Measurements from ENCODE around the gene ZNF850. TPM values are rescaled to one million over a fixed set of nuclear protein-coding genes. Genes with fewer than 3 reads are reported as not detected.
"Not testable (repeated sequence)": the region's sequence is repeated elsewhere in the genome, so short reads cannot be mapped to it uniquely, and the experiment has no call there.

Gene ZNF850
- total RNA-seq, 2 donors from 2014 or later, result 1.3 to 1.6 TPM

GRCh38 chr19:36805364-36805763 lies 32.8 kb upstream of the ZNF850 start:
- no peak overlapping the region for H3K4me3 ChIP-seq
- intact Hi-C loops (cut with DNase I), result no loop called here
- no peak overlapping the region for H3K27ac ChIP-seq
- peaks cover 0 to 43% (median 0%) of the 10 kb centered on the region in 3 donors for H3K9me3 ChIP-seq
- H3K4me1 ChIP-seq, result no peaks in the 10 kb centered on the region
- TF ChIP-seq CTCF (IDR thresholded peaks at IDR 0.05) (peak in 1 of 7 experiments; percentile 23), POLR2A (IDR thresholded peaks at IDR 0.05) (no peak)
- no peaks in the 10 kb centered on the region for H3K27me3 ChIP-seq
- no peaks in the 10 kb centered on the region for H3K36me3 ChIP-seq (replicated peaks in 1 of 2; ENCODE audit: insufficient read depth in 1 of 2, low read depth in 2 of 2)
- ATAC-seq (no peak), DNase-seq (no peak)
- WGBS, 2 donors, result 86 to 97% methylated on average over 1 of the region's 1 CpG

DNA sequence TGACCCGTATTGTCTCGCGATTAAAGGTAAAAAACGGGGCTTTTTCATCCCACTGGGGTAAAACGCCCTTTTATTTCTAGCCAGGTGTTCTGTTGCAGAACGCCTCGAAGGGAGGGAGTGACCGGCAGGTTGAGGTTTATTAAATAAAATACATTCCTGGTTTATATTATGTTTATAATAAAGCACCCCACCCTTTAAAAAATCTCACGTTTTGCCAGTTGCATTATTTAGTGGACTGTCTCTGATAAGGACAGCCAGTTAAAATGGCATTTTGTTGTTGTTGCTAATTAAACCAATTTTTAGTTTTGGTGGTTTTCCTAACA lies 25.1 kb upstream of the ZNF850 start:
- TF ChIP-seq POLR2A (IDR thresholded peaks at IDR 0.05) (no peak), CTCF (IDR thresholded peaks at IDR 0.05) (no peak)
- 0 to 4% methylated on average over 9 of the region's 9 CpGs for WGBS, 2 donors
- peaks cover 0 to 21% (median 0%) of the 10 kb centered on the region in 3 donors for H3K9me3 ChIP-seq

GRCh38 chr19:36796714-36796992 lies 24.0 kb upstream of the ZNF850 start:
- H3K36me3 ChIP-seq (replicated peaks in 1 of 2; ENCODE audit: insufficient read depth in 1 of 2, low read depth in 2 of 2), result no peaks in the 10 kb centered on the region
- H3K9me3 ChIP-seq, result peaks cover 0 to 21% (median 0%) of the 10 kb centered on the region in 3 donors
- no peaks in the 10 kb centered on the region for H3K27me3 ChIP-seq
- H3K4me1 ChIP-seq, result peaks cover 17% of the 10 kb centered on the region
- H3K27ac ChIP-seq, result peak overlapping the region in 3 of 4 donors; percentile 56 to 88 (median 69)
- 10 to 17% methylated on average over 19 of the region's 19 CpGs for WGBS, 2 donors
- H3K4me3 ChIP-seq, result peak overlapping the region; percentile 10 to 56
- intact Hi-C loops (cut with DNase I), result no loop called here
- DNase-seq, result no peak
- no peak for ATAC-seq
- TF ChIP-seq CTCF (IDR thresholded peaks at IDR 0.05) (no peak), POLR2A (IDR thresholded peaks at IDR 0.05) (no peak)

More for the DNA sequence above, 25.1 kb upstream of the ZNF850 start:
- no peaks in the 10 kb centered on the region for H3K27me3 ChIP-seq
- H3K27ac ChIP-seq, result peak overlapping the region in 3 of 4 donors; percentile 56 to 88 (median 69)
- ATAC-seq (no peak), DNase-seq (no peak)
- H3K4me1 ChIP-seq, result peaks cover 17% of the 10 kb centered on the region
- intact Hi-C loops (cut with DNase I), result no loop called here
- no peaks in the 10 kb centered on the region for H3K36me3 ChIP-seq (replicated peaks in 1 of 2; ENCODE audit: insufficient read depth in 1 of 2, low read depth in 2 of 2)
- peak overlapping the region; percentile 13 to 56 for H3K4me3 ChIP-seq

- H3K4me3 ChIP-seq; intact Hi-C loops (cut with DNase I); H3K4me1 ChIP-seq; H3K27me3 ChIP-seq; H3K36me3 ChIP-seq (replicated peaks in 1 of 2; ENCODE audit: insufficient read depth in 1 of 2, low read depth in 2 of 2): not testable (repeated sequence)
- Histone ChIP-seq H3K9me3 (peaks cover 0 to 11% (median 0%) of the 10 kb centered on the region in 3 donors), H3K27ac (peak overlapping the region in 3 of 4 donors; percentile 34 to 68 (median 34))
- ATAC-seq (peak; percentile 97), DNase-seq (peak; percentile 41 to 62 (median 50))
- TF ChIP-seq CTCF (IDR thresholded peaks at IDR 0.05), result peak in 4 of 7 experiments; percentile 30 to 33 (median 32)
- 8% methylated on average over 15 to 26 of the region's 34 CpGs for WGBS, 2 donors
These were observed 19.0 kb upstream of the ZNF850 start for GRCh38 chr19:36791420-36792141.

DNA sequence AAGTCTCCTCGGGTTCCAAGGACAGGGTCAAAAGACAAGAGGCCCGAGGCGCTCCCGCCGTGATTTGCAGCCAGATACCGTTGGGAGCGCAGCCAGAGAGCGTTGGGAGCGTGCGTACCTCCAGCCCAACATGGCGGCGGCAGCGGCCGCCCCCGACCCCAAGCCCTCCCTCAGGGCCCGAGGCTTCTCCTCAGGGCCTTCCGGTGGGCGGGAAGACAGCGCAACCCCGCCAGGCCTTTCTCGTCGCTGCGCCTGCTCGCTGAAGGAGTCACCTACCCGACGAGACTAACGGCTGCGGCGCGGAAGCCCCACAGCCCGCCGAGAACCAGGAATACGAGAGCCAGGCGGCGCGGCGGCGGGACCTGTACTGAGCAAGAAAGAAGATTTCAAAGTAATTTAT lies 3.2 kb upstream of the ZNF850 start:
- H3K9me3 ChIP-seq, result peaks cover 0 to 8% (median 0%) of the 10 kb centered on the region in 3 donors

More for the DNA sequence above, 3.2 kb upstream of the ZNF850 start:
- Histone ChIP-seq H3K4me1 (peaks cover 14% of the 10 kb centered on the region), H3K27me3 (no peaks in the 10 kb centered on the region), H3K27ac (peak overlapping the region; percentile 9 to 63 (median 41)), H3K4me3 (no peak overlapping the region), H3K36me3 (replicated peaks in 1 of 2; ENCODE audit: insufficient read depth in 1 of 2, low read depth in 2 of 2) (no peaks in the 10 kb centered on the region)
- peak; percentile 18 for ATAC-seq
- DNase-seq, result peak; percentile 16 to 49 (median 33)
- TF ChIP-seq CTCF (IDR thresholded peaks at IDR 0.05) (no peak), POLR2A (IDR thresholded peaks at IDR 0.05) (peak; percentile 12 to 64 (median 60))
- intact Hi-C loops (cut with DNase I), result no loop called here
- 21 to 23% methylated on average over 11 to 38 of the region's 38 CpGs for WGBS, 2 donors
